ENCODE results near the gene BPIFA3.

GRCh38 chr20:33240923-33241322 lies 23.8 kb downstream of the BPIFA3 start:
- no peak for TF ChIP-seq CTCF (conservative IDR thresholded peaks at IDR 0.05; ENCODE audit: low read depth in 2 of 2)
- no peak for TF ChIP-seq NANOG (IDR thresholded peaks at IDR 0.05; ENCODE audit: borderline replicate concordance)
- no peak for TF ChIP-seq EZH2phosphoT487 (IDR thresholded peaks at IDR 0.05; ENCODE audit: unreplicated experiment)
- TF ChIP-seq POLR2AphosphoS5 (IDR thresholded peaks at IDR 0.05; ENCODE audit: low read depth), result no peak
- no peak for TF ChIP-seq EZH2 (IDR thresholded peaks at IDR 0.05; ENCODE audit: low read depth, unreplicated experiment)
